Measurements from ENCODE around the gene HDDC3.

- TF ChIP-seq EZH2 (IDR thresholded peaks at IDR 0.05; ENCODE audit: insufficient read depth, poor library complexity, severe bottlenecking) (no peak), EZH2phosphoT487 (IDR thresholded peaks at IDR 0.05; ENCODE audit: insufficient read depth, low read depth) (no peak)
These were observed 41.5 kb downstream of the HDDC3 start for GRCh38 chr15:90890839-90891238.
